Measurements from ENCODE around the gene RAB29.

- no peak for TF ChIP-seq CTCF (IDR thresholded peaks at IDR 0.05)
- TF ChIP-seq EP300 (IDR thresholded peaks at IDR 0.05): no peak
- TF ChIP-seq POLR2A (IDR thresholded peaks at IDR 0.05): no peak
These were observed 4.7 kb downstream of the RAB29 start for GRCh38 chr1:205770618-205771017.
